Stromal cell of bone marrow (primary cell): ENCODE results near the gene CACNA1D.
"Not testable (repeated sequence)": the region's sequence is repeated elsewhere in the genome, so short reads cannot be mapped to it uniquely, and the experiment has no call there.

Source experiments
- DNase-seq: peaks from one replicate; pipeline ENCODE4 v3.0.0-alpha.2; 2012; ENCODE audit warnings: low read depth

CACNA1D gene

DNA sequence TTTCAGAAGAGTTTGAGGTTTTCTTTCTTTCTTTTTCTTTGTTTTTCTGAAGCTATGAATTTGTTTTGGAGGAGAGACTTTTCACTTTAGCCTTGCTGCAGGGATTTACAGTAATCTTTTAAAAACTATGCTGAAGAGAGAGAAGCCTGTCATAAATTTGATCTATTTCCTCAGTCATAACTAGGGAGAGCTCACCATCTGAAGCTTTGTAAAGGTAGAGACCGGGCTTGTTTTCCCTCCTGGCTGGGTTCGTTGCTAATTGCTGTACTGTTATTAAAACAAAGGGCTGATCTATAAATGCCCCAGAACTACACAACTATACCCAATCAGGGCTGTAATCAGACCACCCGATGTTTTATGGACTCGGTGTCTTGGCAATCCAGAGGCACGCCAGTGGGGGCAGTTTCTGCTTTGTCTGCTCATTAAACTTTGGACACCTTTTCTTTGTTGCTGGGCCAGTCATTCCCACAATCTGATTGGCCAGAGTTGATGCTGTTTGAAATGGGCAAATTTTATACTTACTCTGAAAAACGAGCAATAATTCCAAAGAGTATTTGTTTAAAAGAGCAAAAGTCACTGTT is 164.3 kb downstream of the CACNA1D start:
- DNase-seq: no peak

- no peak for DNase-seq
Observed at GRCh38 chr3:53659996-53660395, 165.6 kb downstream of the CACNA1D start.

GRCh38 chr3:53661480-53661879 is 167.1 kb downstream of the CACNA1D start:
- DNase-seq: no peak

- DNase-seq: not testable (repeated sequence)
Observed at GRCh38 chr3:53664812-53665211, 170.4 kb downstream of the CACNA1D start.

DNA sequence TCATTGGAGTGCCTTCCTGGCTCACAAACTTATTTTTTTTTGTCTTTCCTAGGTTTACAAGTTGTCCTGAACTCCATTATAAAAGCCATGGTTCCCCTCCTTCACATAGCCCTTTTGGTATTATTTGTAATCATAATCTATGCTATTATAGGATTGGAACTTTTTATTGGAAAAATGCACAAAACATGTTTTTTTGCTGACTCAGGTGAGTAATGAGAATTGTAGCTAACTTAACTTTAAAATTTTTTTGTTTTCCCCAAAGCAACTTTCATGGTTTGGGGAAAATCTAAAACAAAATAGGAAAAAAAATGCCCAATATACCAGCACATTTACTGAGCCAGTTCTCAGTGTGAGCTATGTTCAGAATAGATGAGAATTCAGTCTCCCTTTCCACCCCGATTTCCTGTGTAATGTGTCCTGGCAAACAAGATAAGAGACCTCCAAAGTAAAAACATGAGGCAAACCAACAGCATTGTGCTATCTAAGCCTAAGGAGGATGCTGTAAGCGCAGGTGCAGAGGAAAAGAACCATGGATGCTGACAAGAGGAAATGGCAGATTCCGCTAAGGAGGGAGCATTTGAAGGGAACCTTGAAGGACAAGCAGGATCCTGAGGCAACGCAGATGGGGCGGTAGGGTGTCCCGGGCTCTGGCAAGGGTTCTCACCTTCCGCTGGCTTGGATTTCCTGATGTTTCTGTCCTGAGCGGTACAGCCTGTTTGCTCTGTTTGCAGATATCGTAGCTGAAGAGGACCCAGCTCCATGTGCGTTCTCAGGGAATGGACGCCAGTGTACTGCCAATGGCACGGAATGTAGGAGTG is 171.4 kb downstream of the CACNA1D start:
- DNase-seq: no peak

- no peak for DNase-seq
Observed at GRCh38 chr3:53668872-53669271, 174.5 kb downstream of the CACNA1D start.

GRCh38 chr3:53670721-53671120 is 176.3 kb downstream of the CACNA1D start:
- DNase-seq: no peak

DNA sequence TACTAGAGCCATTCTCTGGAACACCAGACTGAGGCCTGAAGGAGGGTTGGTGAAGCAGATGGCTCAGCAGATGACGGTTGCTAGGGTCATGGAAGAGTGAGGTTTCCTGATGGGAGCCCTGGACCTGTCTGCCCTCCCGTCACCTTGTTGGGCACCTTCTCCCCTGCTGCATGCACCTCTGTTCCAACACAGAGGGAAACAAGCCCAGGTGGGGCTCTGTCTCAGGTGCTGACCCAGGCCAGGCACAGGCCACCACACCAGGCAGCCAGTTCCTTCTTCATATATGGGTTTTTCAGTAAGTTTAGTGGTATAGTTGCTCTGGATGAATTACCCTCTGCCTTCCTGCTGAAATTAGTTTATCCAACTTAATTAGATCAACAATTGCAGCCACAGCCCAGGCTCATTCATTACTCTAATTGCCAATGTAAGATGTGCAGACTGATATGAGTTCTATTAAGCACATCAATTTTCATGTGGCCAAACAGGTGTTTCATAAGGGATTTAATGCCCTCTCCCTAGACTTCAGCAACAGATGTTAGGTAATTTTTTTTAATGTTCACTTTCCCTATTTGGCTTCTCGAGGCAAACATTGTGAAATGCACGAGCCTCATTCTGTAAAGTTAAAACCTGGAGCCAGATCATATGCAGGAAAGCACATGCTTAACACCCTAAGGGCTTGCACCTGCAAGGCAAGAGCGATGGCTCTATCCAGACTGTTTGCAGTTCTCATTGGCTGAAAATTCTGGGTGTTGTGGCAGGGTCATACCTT is 177.0 kb downstream of the CACNA1D start:
- DNase-seq: no peak

DNA sequence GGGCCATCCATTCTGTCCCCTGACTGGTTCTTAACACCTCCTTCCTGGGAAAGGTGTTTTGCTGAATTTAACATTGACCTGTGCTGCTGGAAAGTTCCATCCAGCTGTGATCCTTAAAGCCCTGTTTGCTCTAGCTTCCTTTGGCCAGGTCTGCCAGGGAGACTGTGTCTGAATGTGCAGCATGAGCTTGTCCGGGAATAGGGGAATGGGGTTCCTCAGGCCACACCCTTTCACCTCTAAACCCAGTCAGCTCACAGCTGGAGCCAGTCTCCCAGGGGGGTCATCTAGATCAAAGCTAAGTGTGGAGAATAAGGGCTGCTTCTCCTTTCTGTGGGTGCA is 177.5 kb downstream of the CACNA1D start:
- DNase-seq: no peak

GRCh38 chr3:53672981-53673380 is 178.6 kb downstream of the CACNA1D start:
- DNase-seq: no peak

DNA sequence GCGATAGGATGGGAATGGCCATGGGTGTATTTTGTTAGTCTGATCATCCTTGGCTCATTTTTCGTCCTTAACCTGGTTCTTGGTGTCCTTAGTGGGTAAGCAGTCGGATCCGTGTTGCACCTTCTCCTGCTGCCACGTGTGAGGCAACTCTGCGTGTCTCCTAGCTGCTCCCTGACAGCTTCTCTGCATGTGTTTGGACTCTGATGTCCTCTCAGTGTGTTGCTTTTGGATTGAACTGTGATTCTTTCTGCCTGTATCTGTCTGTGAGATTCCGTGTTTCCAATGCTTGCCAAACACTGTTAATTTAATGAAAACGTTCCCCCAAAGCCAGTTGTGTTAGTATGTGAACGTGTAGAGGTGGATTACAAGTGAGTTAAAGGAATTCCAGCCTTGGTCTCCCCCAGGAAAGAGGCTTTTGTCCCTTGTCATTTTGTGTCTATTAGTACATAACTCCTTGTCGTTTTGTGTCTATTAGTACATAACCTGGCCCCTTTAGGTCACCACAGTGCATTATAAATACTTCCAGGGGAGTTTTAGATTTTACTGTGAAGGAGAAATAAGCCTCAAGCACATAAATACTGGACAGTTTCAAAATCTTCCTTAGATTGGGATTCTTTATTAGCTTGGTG is 179.4 kb downstream of the CACNA1D start:
- DNase-seq: no peak

DNA sequence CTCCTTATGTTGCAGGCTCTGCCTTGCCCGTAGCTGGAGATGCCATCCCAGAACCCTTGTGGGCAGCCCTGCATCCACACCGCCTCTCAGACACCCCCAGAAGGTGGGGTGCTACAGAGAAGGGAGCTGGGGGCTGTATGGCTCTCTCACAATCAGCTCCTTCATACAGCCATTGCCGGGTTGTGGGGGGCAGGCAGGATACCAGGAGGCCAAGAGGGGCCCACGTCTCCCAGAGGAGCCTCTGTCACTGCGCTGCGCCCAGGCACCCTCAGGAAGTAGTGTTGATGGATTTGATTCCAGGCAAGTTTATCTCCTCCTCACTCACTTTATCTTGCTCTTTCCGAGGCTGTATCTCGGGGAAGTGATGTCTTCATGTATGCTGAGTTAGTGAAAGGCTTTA is 180.2 kb downstream of the CACNA1D start:
- no peak for DNase-seq

DNA sequence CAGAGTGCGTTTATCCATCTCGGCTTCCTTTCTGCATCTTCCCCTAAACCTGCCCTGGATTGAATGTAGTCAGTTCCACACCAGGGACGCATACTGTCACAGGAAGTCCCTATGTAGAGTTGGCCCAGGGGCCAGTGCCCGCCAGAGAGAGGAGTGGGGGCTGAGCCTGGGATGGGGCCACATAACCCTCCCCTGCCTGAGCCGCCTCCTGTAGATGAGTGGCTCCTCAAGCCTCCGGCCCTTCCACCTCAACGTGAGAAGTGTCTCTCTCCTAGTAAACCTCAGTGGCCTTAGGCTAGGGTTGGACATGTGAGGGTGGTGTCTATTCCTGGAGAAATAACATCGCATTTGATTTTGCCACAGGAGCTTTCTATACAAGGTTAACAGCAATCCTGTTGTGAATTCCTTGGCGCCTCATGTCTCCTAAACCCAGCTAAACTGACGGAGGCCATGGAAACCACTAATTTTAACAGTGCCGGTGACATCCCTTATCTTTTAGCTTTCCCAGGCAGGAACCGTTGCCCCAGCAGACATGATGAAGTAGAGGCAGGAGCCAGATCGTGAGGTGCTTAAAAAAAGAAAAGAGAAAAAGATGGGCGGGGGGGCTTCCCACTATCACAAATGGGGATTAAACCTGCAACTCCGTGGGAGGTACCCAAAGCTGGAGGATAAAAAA is 180.7 kb downstream of the CACNA1D start:
- DNase-seq: no peak

DNA sequence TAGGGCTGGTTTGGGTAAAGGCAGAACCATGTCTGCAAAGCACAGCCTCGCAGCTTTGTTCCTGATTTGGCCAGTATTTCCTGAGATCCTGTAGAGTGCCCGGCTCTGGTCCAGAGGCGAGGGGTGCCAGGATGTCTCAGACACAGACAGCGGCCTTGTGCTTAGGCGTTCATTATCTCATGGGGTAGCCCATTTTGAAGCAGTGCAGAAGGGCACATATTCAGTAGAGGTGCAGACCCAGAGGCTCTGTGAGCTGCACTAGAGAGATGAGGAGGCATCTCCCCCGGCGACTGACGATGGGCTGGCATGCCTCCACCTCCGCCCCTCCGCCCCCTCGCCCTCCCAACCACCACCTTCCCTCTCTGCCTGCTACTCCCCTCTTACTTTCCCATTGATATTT is 181.5 kb downstream of the CACNA1D start:
- no peak for DNase-seq

DNA sequence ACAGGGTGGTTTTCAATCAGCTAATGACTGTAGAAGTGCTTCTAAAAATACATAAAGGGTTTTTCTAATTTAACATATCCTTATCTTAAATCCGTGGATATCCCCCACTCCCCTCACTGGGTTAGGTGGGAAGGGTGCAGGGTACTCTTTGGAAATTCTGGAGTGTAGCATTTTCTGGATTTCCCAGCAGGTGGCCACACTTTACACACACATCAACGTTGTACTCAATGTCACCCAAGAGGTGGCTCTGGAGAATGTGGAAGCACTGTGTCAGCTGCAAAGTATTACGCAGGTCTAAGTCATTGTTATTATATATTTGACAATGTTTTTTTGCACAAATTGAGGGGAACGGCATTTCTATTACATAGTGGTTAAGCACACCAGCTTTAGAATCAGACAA is 183.0 kb downstream of the CACNA1D start:
- no peak for DNase-seq

- no peak for DNase-seq
Observed at GRCh38 chr3:53680028-53680427, 185.6 kb downstream of the CACNA1D start.

- DNase-seq: no peak
Observed at GRCh38 chr3:53682807-53683206, 188.4 kb downstream of the CACNA1D start.

GRCh38 chr3:53688066-53688465 is 193.7 kb downstream of the CACNA1D start:
- no peak for DNase-seq

- DNase-seq: no peak
Observed at GRCh38 chr3:53688989-53689388, 194.6 kb downstream of the CACNA1D start.

DNA sequence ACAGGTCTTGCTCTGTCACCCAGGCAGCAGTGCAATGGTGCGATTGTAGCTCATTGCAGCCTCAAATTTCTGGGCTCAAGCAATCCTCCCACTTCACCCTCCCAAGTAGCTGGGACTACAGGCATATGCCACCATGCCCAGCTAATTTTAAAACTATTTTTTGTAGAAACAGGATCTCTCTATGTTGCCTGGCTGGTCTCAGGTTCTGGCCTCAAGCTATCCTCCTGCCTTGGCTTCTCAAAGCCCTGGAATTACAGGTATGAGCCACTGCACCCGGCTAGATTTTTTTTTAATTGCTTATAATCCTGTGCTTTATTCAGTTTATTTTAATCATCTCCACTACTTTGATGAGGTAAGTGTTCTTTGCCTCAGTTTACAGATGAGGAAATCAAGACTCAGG is 195.3 kb downstream of the CACNA1D start:
- DNase-seq: no peak

DNA sequence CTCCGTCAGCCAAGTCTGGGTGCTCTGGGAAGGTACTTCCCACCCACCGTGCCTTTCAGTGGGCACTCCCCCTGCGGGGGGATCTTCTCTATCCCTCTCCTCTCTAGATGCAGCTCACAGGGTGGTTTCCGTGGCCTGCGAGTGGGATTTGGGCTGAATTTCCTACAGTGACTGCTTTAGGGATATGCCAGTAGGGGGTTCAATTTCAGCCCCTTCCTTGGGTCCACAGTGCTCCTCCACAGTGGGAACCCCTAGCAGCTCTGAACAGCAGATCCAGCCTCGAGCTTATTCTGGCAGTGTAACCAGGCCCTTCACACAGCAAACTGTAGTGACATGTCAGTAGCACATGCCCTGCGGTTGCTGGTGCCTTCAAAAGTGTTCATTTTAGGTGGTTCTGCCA is 196.1 kb downstream of the CACNA1D start:
- no peak for DNase-seq

DNA sequence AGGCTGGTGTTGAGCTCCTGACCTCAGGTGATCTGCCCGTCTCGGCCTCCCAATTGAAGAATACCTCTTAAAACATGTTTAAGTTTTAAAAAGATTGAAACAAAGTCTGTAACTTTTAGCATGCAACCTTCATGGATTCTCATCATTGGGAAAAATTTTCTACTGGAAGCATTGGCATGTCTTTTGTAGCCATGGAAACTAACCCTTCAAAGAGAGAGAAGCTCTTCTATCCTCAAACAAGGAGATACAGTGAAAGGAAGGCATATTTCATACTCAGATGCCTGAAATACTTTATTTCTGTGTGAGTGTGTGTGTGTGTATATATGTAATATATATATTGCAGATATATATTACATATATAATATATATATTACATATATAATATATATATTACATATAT is 196.9 kb downstream of the CACNA1D start:
- no peak for DNase-seq
